ENCODE data around the gene GARNL3.
A peak's percentile ranks its signal among the peaks of the same experiment; 100 is the strongest.

GARNL3 gene

GRCh38 chr9:127264462-127265219, at the start of gene GARNL3:
Gene GARNL3, plus strand, starts transcription at chr9:127264774. Its CDS starts 104 bp downstream, at chr9:127264878.
- DNase-seq: no peak

DNA sequence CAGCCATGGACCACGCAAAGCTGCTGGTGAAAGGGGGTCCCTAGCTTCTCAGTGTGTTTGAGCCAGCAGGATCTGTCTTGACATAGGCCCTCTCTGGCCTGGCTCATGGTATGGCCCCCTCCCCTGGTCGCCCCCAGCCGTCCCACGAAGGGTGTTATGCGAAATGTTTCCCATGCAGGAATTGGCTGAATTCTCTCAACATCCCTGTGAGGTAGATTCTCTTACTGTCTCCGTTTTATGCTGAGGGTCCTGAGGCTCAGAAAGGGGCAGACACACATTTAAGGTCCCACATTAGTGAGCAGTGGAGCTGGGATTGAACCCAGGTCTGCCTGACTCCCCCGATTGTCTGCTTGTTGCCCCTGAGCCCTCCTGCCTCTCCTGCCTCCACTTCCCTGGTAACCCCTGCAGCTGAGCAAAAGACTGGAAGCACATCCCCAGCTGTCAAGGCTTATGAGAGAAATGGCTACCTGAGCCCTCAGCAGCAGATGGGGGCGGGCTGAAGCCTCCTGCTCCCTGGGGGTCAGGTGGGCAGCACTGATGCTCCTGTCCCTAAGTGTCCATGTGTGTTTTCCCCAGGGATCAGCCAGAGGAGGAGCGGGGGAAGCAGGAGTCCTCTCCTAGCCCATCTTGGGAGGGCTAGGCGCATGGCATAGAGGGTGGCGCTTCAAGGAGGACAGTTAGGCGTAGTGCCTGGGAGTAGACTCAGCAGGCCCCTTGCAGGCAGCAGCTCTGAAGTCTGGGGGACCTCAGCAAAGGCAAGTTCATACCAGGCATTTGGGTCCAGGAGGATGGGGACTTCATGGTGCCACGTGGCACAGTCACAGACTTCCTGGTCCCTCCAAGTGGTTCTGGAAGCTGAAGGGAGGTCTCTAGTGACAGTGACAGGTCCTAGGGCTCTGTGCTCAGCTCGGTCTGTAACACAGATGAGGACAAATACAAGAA, 49.0 kb upstream of the GARNL3 start:
- no peak for DNase-seq

DNA sequence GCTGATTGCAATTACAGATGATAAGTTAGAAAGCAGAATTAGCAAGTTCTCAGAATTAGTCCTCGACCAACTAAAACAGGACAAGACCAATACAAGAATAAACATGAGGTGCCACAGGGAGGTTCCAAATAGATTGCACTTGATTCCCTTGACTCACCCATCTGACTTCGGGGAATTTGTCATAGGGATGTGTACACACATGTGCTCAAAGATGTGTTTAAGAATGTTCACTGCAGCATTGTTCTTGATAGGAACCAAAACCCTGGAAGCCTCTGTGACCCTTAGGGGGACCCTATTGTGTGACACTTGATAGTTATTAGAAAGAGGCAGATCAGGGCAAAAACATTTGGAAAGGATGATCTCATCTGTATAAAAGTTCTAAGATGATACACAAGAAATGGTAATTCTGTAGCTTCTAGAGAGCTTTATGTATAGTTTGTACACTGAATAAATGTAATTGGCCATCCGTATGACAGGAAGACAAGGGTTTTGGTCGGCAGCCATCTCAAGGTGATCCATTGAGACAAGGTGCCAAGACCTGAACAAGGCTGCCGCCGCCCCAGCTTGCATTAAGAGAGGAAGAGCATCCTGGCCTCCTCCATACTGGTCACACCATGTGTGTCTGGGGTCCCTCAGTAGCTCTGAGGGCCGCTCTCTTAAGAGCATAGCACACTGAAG, 48.2 kb upstream of the GARNL3 start:
- DNase-seq: no peak

DNA sequence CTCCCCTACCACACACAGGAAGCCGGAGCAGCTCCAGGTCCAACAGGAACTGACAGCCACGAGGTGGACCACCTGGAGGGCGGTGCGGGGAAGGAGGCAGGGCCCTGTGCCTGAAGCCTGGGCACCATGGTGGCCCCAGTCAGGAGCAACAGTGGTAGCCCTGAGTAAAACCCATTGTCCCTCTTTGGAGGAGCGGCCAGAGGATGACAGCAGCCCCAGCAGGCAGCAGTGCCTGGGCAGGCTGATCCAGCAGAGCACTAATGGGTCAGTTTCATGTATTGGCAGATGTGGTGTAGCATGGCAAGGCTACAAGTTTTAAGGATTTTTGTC, 47.7 kb upstream of the GARNL3 start:
- no peak for DNase-seq

DNA sequence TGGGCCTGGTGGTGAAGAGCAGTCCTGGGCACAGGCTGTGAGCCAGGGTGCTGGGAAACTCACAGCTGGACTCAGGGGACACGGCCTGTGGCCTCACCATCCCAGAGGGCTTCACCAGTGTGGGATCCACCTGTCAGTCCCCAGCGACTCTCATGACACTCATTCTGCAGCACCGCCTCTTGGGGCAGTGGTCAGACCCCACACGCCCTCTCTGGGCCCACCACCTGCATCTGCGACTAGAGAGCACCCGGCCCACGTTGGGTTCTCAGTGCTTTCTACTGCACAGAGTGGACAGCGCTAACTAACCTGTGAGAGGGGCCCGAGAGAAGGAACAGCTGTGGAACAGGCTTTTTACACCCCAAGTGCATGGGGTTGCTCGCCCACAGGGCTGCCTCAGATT, 45.8 kb upstream of the GARNL3 start:
- no peak for DNase-seq

DNA sequence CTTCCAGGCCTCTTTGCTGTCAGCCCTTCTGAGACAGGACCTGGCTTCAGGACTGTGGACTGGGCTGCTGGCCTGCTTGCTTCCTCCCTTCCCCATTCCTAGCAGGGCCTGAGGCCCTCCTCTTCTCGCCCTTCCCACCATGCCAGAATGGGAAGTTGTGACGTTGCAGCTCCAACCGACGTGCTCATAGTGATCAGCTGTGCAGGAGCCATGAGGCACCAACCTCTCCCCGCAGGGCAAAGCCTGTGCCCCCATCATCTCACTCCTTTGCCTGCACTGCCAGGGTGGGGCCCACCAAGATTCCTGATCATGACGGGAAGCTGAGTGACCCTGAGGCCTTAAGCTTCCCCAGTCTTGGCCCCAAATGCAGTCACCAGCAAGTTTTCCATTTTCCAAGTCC, 45.1 kb upstream of the GARNL3 start:
- DNase-seq: no peak

DNA sequence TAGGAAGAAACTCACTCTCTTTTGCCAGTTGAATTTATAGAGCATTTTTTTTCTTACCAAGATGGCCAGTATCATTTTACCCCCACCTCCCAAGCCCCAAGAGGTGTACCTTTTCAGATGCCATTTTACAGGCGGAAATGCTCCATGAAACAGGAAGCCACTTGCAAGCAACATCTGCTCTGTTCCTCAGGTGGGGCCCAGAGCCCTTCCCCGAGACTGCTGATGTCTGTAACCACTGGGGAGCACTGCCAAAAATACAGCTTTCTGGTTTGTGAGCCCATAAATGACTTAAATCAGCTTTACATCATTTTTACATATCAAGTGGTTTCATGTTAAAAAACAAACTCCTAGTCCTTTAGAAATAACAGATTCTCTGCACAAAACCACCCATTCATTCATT, 42.9 kb upstream of the GARNL3 start:
- no peak for DNase-seq

DNA sequence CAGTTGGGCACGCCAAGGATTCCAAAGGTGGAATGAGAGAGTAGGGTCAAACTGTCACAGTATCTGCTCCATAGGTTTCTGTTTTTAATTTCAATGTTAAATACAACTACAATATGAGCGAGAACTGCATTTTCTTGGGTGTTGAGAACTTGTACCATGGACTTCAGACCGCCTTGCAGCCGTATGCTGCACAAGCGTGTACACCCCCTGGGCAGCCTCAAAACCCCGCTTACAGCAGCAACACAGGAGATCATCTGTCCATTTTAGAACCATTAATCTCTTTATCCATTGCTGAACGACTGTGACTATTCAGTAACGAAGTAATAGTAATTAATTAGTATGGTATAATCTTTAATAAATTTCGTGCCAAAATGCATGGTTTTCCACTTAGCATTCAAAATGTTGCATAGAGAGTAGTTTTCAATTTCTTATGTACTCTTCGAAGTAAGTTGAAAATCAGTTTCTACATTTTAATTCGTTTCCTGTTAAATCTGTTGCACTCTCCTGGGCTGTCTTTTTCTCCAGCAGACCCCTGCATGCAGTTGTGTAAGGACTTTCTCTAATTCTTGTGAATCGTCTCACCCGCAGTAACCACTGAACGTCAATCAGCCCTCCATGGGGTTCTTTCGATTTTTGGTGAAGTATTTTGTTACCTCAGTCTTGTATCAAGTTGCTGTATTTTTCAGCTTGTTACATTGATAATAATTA, 42.0 kb upstream of the GARNL3 start:
- DNase-seq: no peak

- DNase-seq: no peak
Observed at GRCh38 chr9:127223266-127223665, 41.3 kb upstream of the GARNL3 start.

DNA sequence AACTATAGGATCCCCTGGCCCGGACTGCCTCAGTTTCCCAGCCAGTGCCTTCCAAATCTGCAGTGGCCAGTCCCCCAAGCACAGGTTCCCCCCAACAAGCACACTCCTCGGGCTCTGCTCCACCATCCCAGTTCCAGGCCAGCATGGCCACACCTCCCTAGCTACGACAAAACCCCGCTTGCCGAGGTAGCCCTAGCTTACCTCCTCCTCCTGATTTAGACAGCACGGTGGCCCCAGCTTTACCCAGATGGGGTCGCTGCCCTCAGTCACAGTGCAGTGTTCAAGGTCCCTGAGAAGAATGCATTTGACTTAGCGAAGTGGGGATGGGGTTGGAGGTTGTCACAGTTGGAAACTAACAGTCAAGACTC, 40.8 kb upstream of the GARNL3 start:
- no peak for DNase-seq

GRCh38 chr9:127224178-127224882, 40.2 kb upstream of the GARNL3 start:
- peak; percentile 70 for DNase-seq

- peak; percentile 69 for DNase-seq
Observed at GRCh38 chr9:127224883-127225739, 39.5 kb upstream of the GARNL3 start.

DNA sequence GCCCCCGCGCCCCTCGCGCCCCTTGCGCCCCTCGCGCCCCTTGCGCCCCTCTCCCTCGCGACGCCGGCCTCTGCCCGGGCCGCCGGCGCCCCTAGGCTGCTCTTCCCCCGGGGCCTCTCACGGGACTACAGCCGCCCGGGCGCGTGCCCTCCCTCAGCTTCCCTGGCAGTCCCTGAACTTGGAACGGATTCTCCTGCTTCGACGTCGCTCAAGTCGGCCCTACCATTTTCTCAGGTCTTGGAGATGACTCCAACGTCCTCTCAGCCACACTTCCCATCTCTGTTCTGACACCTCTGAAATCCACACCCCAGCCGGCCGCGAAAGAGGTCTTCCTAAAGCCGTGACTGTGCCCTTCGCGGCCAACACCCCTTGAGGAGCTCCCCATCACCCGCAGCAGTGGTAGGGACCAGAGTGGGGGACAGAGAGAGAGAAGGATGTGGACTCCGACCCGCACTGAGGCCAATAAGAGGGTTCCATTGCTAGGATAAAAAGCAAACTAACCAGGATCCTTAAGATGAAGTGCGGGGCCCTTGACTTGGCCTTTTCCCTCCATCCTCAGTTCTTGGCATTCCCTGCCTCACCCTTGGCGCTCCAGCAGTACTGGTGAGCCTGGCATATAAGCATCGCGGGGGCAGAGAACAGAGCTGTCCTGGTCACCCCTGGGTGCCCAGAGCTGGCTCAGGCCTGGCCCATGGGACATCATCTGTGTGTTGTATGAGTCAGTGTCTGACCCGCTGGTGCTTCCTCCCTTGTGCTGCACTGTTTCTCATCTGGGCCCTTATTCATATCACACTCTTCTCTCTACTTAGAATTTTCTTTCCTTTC, 38.6 kb upstream of the GARNL3 start:
- no peak for DNase-seq

DNA sequence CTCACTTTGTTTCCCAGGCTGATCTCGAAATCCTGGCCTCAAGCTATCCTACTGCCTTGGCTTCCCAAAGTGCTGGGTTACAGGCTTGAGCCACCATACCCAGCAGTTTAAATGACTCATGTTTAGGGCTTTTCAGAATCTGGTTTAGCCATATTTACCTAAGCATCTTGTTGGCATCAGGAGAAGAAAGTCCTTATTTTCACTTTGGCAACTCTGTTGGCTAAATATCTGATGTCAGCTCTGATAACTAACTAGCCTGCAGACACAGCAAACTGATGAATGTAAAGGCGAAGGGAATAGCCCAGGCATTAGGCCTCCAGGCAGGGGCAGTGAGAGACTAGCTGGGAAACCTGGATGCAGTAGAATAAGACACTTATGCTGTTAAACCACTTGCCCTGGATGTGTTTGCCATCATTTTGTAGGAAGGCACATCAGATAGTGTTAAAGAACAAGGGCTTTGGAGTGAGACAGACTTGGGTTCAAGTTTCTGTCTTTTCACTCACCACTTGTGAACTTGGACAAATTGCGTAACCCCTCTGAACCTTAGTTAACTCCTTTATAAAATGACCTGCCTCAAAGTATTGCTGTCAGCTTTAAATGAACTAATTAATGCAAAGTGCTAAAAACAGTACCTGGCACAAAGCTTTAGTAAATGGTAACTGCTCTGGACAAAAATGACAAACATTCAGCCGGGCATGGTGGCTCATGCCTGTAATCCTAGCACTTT, 34.7 kb upstream of the GARNL3 start:
- DNase-seq: no peak

- no peak for DNase-seq
Observed at GRCh38 chr9:127231666-127232065, 32.9 kb upstream of the GARNL3 start.

DNA sequence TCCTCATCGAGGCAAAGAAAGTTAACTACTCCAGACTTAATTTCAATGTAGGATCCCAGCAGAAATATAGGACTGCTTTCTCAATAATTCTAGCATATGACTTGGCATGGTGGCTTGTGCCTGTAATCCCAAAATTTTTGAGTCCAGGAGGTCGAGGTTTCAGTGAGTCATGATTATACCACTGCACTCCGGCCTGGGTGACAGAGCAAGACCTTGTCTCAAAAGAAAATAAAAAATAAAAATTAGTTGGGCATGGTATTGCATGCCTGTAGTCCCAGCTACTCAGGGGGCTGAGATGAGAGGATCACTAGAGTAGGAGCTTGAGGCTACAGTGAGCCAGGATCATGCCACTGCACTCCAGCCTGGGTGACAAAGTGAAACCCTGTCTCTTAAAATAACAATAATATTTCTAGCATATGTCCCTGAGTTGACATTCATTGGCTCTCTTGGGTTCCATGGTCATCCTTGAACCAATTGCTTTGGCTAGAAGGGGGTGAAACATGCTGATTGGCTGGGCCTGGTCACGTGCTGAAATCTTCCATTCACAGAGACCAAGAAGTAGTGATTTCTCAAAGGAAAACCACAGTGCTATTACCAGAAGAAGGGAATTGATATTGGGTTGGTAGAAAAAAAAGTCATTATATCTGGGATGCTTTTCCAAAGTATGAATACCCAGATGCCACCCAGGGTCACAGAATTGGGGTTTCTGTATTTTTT, 31.6 kb upstream of the GARNL3 start:
- no peak for DNase-seq

DNA sequence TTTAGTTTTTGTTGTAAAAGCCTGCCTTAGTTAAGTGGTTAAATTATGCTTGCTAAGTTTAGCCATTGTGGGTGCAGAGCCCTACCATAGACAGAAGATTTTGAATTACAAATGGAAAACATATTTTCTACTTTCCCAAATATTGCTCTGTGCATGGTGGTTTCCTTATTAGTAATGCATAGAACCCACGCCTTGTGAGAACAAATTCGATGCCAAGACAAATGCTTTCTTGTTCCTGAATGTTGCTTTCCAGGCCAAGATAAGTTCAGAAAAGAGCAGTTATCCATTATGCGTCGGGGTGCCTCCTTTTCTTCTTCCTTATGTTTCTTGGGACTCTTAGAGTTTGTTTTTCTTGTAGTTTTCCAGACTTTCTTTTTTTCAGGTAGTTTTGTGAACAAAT, 31.0 kb upstream of the GARNL3 start:
- no peak for DNase-seq

- no peak for DNase-seq
Observed at GRCh38 chr9:127233989-127234388, 30.6 kb upstream of the GARNL3 start.

- DNase-seq: no peak
Observed at GRCh38 chr9:127237801-127238200, 26.8 kb upstream of the GARNL3 start.

All from hematopoietic multipotent progenitor cell treated with erythropoietin and hydrocortisone succinate and interleukin-3 and kit ligand, for 8 days (in vitro differentiated cells).